ENCODE data around the gene FANCF.

DNA sequence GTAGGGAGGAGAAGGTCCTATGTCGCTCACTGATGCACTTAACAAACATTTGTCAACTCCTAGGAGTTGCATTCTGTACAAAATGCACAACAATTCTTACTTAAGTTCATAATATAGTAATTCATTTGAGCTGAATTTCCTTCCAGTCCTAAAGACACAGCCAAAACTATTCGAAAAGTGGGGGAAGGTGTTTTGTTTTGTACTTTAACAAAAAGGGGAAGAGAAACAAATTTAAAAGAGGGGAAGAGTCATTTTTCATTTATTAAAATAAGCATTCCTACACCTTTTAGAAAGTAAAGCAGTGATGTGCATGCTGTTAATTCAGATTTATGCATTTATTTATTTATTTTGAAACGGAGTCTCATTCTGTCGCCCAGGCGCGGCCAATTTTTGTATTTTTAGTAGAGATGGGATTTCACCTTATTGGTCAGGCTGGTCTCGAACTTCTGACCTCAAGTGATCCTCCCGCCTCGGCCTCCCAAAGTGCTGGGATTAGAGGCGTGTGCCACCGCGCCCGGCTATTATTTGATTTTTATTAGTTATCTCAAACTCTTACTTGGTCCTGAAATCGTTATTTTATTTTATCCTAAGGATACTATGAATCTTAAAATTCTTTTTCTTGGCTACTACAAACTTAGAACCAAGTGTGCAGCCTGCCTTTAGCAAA is 1.1 kb upstream of the FANCF start:
- TF ChIP-seq CTCF (IDR thresholded peaks at IDR 0.05) (no peak), EP300 (IDR thresholded peaks at IDR 0.05) (no peak), POLR2A (IDR thresholded peaks at IDR 0.05) (no peak)

Data from ovary (tissue), 3 donors.